ENCODE data around the gene EDN1. TPM values are rescaled to one million over a fixed set of nuclear protein-coding genes. Genes with fewer than 3 reads are reported as not detected.
"Not testable (repeated sequence)": the region's sequence is repeated elsewhere in the genome, so short reads cannot be mapped to it uniquely, and the experiment has no call there.

The EDN1 gene
- polyA plus RNA-seq, 5 donors = 40.3 to 67.6 (median 47.6) TPM

DNA sequence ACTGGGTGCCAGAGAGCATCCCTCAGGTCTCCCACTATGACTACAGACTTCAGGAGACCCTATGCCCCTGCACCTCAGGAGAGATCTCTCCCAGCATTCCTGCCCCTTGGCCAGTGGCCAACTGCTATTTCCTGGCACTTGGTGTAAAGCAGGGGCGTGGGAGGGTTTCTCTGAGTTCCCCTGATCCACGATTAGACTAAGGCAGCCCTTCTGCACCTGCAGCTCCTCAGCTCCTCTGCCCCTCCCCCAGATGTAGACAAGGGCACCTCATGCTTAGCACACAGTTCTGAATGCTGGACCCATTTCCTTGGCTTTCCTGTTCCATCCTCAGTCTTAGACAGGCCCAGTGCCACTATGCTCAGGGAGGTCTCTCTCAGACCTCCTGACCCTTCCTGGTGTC lies 28.6 kb downstream of the EDN1 start:
- no peak for DNase-seq

GRCh38 chr6:12320074-12320473 lies 29.9 kb downstream of the EDN1 start:
- not testable (repeated sequence) for DNase-seq

DNA sequence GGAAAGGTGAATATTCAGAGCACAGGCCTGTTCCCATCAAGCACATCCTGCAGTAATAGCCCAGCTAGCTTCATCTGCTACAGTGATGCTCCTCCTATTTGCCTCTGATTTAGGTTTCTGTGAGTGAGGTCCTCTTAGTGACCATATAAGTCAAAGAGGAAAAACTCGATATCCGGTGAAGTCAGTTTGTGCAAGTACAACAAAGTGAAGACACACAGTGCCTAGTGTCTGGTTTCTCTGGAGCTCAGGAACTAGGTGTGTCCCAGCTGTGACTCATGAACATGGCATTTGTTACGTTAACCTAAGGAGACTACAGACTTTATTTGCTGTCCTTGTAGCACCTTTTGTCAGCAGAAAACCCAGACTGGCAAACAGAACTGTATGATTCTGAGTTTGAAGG lies 33.9 kb downstream of the EDN1 start:
- no peak for DNase-seq

DNA sequence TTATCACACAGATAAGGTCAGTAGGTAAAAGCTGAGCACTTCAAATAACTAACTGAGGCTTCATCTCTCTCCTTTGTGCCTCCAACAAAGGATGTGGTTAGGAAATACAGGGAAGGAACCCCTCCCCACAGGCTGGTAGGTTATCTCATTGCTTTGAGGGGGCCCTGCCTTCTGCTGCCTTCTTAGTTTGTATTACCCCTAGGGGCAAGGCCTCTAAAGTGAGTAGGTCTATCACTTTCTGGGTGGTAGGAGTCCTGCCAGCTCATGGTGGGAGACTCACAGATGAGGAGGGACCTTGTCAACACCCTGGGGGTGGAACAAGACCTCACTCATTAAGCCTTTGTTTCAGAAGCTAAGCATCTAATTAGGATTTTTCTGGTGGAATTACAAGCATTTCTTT lies 34.6 kb downstream of the EDN1 start:
- no peak for DNase-seq

DNA sequence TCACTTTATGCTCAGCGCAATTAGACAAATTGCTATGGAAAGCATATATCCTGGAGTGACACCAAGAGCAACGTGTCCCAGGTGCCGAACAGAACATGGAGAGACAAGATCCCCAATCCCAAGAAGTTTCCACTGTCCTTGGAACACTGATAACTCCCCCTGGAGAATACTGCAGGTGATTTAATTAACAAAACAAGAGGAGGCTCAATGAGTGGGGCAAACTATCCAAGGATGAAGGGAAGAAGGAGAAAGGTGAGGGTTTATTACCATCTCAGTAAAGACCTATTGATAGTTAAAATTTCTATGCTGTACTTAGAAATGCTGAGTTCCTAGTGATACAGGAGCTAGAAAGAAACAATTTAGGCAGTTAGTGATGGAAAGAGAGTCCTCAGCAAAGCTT lies 35.7 kb downstream of the EDN1 start:
- no peak for DNase-seq

DNA sequence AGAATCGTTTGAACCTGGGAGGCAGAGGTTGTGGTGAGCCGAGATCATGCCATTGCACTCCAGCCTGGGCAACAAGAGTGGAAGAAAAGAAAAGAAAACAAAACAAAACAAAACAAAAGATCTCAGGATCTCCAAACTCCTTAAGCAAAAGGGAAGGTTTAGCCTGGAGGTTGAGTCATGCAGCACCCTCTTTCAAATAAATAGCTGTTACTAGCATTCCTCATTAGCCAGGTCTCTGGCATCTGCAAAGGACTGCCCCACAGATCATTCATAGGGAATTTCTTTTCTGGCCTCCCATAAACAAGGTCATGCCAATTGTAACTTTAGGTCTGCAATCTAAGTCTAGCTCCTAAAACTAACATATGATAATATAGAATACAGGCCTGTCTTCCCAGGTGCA lies 37.2 kb downstream of the EDN1 start:
- no peak for DNase-seq

GRCh38 chr6:12327988-12328387 lies 37.8 kb downstream of the EDN1 start:
- DNase-seq = no peak

- DNase-seq = no peak
Measured at GRCh38 chr6:12328701-12329100, 38.5 kb downstream of the EDN1 start.

DNA sequence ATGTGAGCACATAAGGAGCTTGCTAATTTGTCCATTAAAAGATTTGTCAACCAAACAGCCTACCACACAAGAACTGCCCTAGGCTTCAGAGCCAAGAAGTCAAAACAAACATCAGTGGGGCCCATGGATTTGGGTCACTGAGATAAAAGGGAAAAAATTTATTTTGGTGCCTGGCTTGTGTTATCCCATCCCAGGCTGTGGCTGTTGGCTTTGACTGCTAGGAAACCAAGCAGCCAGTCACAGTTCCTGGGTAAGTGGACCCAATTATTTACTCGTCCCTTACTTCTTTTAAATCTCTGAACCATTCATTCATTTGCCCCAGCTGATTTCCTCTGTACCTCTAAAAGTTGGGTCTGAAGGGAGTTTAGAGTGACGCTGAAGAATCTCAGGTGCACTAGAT lies 41.3 kb downstream of the EDN1 start:
- DNase-seq = no peak

DNA sequence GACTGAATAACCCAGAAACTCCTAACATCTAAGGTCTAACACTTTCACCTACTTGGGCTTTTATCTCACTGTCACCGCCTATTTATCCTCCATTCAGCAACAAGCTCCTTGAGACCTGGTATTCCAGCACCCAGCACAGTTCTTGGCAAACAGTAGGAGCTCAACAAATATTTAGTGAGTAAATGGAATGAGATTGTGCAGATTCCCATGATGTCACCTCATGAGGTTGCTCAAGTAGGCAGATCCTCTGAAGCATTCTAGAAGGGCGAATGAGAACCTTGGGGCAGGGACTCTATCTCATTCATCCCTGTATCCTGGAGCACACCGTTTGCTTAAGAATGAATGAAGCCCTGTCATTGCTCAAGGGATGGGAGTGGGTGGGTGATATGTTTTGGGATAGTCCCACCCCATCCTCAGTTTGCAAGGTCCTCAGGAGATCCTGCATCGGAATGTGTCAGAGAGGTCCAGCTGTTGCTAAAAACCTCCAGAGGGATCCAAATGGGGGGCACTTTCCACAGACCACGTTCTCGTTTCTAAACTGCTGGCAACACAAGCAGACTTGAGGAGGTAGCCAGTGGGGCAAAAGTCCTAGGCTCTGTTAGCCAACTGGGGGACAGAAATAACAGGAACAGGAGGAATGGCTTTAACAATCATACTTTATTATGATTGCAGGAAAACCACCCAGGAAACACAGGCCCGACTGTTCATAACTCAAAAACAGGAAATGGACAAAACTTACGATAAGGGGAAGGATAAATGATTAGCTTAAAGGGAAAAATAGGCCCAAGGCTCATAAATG lies 42.0 kb downstream of the EDN1 start:
- no peak for DNase-seq

DNA sequence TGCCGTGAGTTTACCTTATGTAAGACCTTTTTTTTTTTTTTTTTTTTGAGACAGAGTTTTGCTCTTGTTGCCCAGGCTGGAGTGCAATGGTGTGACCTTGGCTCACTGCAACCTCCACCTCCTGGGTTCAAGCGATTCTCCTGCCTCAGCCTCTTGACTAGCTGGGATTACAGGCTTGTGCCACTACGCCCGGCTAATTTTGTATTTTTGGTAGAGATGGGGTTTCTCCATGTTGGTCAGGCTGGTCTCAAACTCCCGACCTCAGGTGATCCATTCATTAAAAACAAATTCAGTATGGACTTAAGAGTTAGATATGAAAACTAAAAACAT lies 42.6 kb downstream of the EDN1 start:
- DNase-seq = not testable (repeated sequence)

DNA sequence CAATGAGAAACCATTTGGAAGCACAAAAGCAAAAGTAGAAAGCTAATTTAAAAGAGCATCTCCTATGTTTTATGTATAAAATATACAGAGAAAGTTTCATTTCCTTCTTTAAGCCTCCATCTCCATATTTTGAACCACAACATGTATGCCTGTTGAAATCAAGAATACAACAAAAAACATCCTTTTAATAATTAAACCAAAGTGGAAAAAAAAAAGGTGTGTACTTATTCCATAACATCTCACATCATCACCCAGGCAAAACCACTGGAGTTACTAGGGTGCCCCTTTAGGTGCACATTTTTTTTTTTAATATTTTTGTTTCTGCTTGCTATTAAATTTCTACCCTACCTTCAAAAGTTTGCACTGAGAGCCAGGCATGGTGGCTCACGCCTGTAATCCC lies 43.0 kb downstream of the EDN1 start:
- no peak for DNase-seq

DNA sequence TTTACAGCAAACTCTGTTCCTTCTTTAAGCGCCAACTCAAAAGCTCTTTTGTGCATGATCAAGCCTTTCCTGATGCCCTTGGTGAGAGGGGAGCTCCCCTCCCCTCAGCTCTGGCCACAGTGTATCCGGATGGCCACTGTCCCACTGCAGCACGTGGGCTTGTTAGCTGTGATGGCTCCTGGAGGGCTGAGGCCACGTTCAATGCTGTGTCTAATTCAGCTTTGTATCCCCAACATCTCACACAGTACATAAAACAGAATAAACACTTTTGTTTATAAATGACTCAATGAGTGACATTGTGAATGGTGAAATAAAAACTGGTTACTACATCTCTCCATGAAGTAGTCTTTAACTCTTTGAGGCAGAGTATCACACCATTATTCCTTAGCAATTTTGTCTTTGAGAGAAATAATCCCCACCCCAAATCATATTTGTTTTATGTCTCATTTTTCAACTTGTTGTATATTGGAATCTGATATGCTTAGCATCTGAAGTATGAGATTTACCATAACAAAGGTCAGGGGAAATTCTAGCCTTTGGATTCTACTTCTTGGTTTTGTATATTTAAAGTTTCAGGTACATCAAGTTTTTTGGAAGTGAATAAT lies 44.5 kb downstream of the EDN1 start:
- DNase-seq = no peak

DNA sequence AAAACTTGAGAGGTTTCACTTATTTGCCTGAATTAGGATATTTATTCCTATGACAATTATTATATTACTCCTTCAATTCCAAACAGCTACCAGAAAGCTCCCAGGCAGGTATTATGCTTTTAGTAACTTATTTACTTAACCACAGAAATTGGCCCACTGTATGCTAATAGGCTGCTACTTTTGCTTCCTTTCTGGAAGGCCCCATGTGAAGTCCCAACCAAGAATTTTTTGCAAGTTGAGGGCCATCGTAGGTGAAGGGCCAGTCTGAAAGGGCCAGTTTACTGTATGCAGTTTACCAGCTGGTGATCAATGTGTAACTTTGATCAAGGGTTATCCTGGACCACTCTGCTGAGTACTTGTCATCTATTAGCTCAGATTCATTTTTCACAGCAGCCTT lies 45.0 kb downstream of the EDN1 start:
- no peak for DNase-seq

DNA sequence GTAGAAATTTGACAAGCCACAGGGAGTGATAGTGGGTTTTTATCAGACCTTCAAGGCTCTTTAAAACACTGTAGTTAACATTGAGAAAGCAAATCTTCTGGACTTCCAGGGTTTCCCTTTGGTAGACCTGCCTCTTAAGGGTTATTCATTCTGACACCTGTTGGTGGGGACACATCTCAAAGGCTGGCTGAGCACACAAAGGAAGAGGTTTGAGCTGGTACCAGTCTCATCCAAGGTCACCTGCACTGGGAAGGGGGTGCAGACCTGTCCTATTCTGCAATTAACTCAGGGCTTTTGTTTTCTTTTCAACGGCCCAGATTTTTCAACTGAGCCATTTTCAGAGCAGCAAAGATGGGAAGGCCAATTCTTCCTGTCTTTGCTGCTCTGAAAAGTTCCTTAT lies 45.6 kb downstream of the EDN1 start:
- no peak for DNase-seq

DNA sequence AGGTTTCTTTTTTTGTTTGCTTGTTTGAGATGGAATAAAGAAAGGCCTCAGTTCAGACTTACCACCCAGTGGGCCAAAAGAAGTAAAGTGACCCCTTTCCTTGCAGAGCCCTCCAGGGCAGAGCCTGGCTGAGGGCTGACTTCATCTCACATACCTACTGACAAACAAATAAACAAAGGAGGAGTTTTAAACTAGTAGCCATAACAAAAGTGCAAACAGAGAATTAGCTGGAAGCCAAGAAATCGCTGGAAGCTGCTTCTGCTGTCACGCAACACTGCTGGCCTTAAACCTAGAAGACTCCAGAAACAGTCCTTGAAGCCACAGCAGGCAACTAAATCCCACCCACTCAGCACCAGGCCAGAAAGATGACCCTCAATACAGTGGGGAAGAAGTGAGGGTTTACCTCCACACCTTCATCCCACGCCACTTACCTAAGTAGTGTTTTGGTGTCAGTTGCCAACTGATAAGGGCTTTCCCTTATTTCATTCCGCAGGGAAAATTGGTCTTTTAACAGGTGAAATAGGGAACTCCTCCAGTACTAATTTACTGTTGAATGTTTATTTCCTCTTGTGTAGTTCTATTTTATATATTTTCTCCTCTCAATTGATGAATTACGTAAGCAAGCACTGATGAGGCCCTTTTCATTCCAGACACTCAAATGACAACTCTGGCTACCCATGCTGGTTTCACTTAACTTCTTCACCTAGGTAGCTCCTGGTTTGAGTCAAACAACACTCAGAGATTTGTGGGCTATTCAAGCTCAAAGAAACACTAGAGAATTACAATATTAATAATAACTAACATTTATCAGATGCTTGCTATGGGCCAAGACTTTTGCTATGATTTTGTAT lies 46.2 kb downstream of the EDN1 start:
- no peak for DNase-seq

DNA sequence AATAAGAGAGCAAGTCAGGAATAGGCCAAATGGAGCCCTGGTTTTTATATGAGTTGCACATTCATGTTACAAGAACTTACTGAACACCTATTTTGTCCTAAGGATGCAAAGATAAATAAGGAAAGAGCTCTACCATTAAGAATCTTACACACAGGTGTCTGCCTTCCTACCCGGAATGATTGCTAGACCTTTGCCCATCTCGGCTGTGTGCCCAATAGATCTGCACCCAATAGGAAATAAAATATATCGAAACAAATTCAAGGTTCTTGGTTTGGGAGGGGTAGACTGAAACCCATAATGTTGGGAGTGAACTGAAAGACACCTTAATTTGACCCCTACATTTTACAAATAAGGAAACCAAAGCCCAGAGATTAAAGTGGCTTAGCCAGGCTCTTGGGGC lies 48.9 kb downstream of the EDN1 start:
- DNase-seq = no peak

DNA sequence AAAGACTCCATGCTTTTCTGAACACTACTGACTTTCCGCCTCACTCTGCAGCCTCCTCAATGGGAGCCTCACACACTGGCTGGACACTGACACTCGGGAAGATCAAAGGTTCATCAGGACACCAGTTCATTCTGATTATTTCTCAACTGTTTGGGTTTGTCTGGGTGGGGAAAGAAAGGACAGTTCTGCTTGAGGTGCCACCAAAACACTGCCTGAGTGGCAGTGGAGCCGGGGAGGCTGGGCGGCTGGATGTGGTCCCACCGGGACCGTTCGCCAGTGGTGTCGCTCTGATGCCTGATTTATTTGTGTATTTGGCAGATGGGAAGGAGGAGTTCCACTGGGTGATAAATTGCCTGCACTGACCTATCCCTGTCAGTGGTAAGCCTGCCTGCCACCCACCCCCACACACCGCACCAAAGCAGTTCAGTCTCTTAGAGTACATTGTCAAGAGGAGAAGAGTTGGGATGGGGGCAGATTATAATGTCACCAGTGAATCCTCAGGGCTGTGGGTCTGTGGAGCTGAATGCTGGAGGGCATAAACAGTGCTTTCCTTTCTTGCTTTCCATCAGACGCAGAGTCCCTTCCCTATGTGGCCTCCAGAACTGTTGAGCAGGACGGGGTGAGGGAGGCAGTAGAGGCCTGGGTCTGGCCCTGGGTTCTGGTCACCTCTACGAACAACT lies 49.8 kb downstream of the EDN1 start:
- no peak for DNase-seq

DNA sequence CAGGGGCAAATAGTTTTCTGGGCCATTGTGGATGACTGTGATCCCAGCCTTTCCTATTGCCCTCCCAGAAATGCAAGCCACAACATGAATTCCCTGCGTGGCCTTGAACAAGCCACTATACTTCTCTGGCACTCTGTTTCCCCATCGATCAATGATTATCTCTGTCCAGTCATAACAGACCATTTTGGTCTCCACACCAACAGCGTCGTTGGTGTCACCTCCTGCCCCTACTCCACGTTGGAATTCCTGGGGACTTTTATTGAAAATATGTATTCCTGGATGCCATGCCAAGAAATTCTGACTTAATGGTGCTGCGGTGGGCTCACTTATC lies 50.3 kb downstream of the EDN1 start:
- no peak for DNase-seq

DNA sequence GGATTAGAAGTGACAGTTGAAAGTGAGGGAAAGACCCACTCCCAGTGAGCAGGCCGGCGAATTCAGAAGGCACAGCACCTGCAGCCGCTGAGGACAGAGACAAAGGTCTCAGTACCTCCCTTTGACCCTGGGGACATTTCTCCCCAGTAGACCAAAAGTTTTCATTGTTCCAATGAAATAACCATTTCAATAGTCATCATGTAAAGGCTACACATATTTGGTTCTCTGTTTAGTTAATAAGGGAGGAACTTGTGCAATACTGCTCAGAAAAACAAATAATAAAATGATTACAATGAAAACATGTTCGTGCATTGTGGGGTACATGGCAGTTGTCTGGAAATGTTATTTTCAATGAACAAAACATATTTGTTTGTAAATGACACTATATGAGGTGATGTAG lies 52.5 kb downstream of the EDN1 start:
- DNase-seq = no peak

DNA sequence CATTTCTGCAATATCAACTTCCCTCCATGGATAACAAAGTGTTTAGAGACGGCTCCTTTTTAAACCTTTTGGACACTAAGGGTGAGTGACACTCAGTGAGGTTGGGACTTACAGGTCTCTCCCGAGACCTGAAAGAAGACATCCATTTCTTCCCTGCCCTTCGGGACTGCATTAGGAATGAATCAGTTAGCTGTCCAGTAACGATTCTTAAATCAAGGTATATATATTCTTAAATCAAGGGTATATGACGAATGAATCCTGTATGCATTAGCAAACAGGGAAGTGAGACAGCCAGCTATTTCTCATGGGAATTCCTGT lies 52.9 kb downstream of the EDN1 start:
- DNase-seq = no peak

GRCh38 chr6:12343440-12344162 lies 53.4 kb downstream of the EDN1 start:
- DNase-seq = no peak

Measured in right lung (tissue), 5 donors.